HEK293 (cell line): ENCODE measurements around the gene SETD3.
A peak's percentile ranks its signal among the peaks of the same experiment; 100 is the strongest.

Experiments used
- CTCF ChIA-PET: fragments of 350-600 bp; formaldehyde crosslinking; extraction: SDS; loops from one replicate; lab custom pipeline; 2021; ENCODE audit warnings: antibody characterized with exemption; lab: Yijun Ruan, JAX
- POLR2A ChIA-PET: fragments of 300-600 bp; formaldehyde crosslinking; extraction: SDS; loops from one replicate; lab custom pipeline; 2020; ENCODE audit warnings: antibody characterized with exemption, inconsistent platforms; lab: Yijun Ruan, JAX
- H3K27ac ChIP-seq: fragments of 200-500 bp; sonication (Bioruptor generic); 2 replicates; pipeline ENCODE4 v1.5.1; 2014; ENCODE audit warnings: low read depth, low read length, control low read depth, inconsistent platforms; ENCODE audit errors: extremely low read depth
- H3K36me3 ChIP-seq, 2 experiments: fragments of 200-500 bp in 1 of 2; sonication (Bioruptor generic) in 1 of 2; 1 replicate in 1 of 2; 2 replicates in 1 of 2; pipeline ENCODE4 v1.5.1; 2014 to 2017; ENCODE audit warnings: inconsistent platforms in 2 of 2, low read length in 2 of 2; ENCODE audit not compliant: control insufficient read depth in 2 of 2, insufficient read depth in 1 of 2
- H3K4me1 ChIP-seq: fragments of 200-500 bp; sonication (Bioruptor generic); 2 replicates; pipeline ENCODE4 v1.5.1; 2014; ENCODE audit warnings: mild to moderate bottlenecking, low read length, inconsistent platforms; ENCODE audit not compliant: control insufficient read depth, insufficient read depth
- H3K4me3 ChIP-seq: 2 replicates; pipeline ENCODE4 v1.5.1; 2011; ENCODE audit warnings: low read depth, mild to moderate bottlenecking, control low read depth, low read length, moderate library complexity
- H3K9me3 ChIP-seq: fragments of 200-500 bp; sonication (Bioruptor generic); 2 replicates; pipeline ENCODE4 v1.5.1; 2014; ENCODE audit warnings: low read depth, low read length, inconsistent platforms; ENCODE audit not compliant: control insufficient read depth, insufficient read depth
- EGR2 ChIP-seq: fragments of 450-650 bp; formaldehyde crosslinking; IDR thresholded peaks from 2 replicates; pipeline ENCODE4 v1.5.1; 2016; ENCODE audit warnings: low read depth, missing biosample characterization, missing genetic modification characterization
- IKZF3 ChIP-seq: fragments of 450-650 bp; IDR thresholded peaks from 2 replicates; pipeline ENCODE4 v1.5.0; 2018; ENCODE audit warnings: missing biosample characterization, mild to moderate bottlenecking, missing genetic modification characterization, moderate library complexity
- KLF7 ChIP-seq: fragments of 450-650 bp; formaldehyde crosslinking; IDR thresholded peaks from 2 replicates; pipeline ENCODE4 v1.5.1; 2016; ENCODE audit warnings: missing biosample characterization, missing genetic modification characterization, borderline replicate concordance
- MYNN ChIP-seq: fragments of 450-650 bp; formaldehyde crosslinking; IDR thresholded peaks from 2 replicates; pipeline ENCODE4 v1.5.1; 2016; ENCODE audit warnings: missing biosample characterization, missing genetic modification characterization, borderline replicate concordance
- PBX3 ChIP-seq: sonication (generic); formaldehyde crosslinking; IDR thresholded peaks from 2 replicates; pipeline ENCODE4 v1.8.1; 2022; ENCODE audit warnings: mild to moderate bottlenecking, moderate library complexity, missing genetic modification reagents
- SETDB1 ChIP-seq: IDR thresholded peaks from one replicate; pipeline ENCODE4 v1.6.1; 2017; ENCODE audit warnings: mild to moderate bottlenecking, low read length, moderate library complexity, mixed read lengths; ENCODE audit not compliant: insufficient read length
- ZBTB6 ChIP-seq: fragments of 450-650 bp; formaldehyde crosslinking; IDR thresholded peaks from 2 replicates; pipeline ENCODE4 v1.5.1; 2017; ENCODE audit warnings: missing biosample characterization, missing genetic modification characterization
- ZFHX2 ChIP-seq: fragments of 450-650 bp; formaldehyde crosslinking; conservative IDR thresholded peaks from 2 replicates; pipeline ENCODE4 v1.5.1; 2016; ENCODE audit warnings: missing biosample characterization, missing genetic modification characterization
- ZFP3 ChIP-seq: fragments of 450-650 bp; formaldehyde crosslinking; IDR thresholded peaks from 2 replicates; pipeline ENCODE4 v1.5.1; 2016; ENCODE audit warnings: low read depth, missing biosample characterization, missing genetic modification characterization
- ZFP41 ChIP-seq: fragments of 450-650 bp; formaldehyde crosslinking; IDR thresholded peaks from 2 replicates; pipeline ENCODE4 v1.5.1; 2016; ENCODE audit warnings: missing biosample characterization, missing genetic modification characterization, borderline replicate concordance
- ZNF132 ChIP-seq: fragments of 450-650 bp; formaldehyde crosslinking; IDR thresholded peaks from 2 replicates; pipeline ENCODE4 v1.5.1; 2017; ENCODE audit warnings: missing biosample characterization, missing genetic modification characterization, borderline replicate concordance
- ZNF223 ChIP-seq: fragments of 450-650 bp; formaldehyde crosslinking; IDR thresholded peaks from 2 replicates; pipeline ENCODE4 v1.5.1; 2016; ENCODE audit warnings: missing biosample characterization, missing genetic modification characterization
- ZNF37A ChIP-seq: fragments of 450-650 bp; IDR thresholded peaks from 2 replicates; pipeline ENCODE4 v1.5.1; 2018; ENCODE audit warnings: missing biosample characterization, missing genetic modification characterization
- ZNF48 ChIP-seq: fragments of 450-650 bp; formaldehyde crosslinking; IDR thresholded peaks from 2 replicates; pipeline ENCODE4 v1.5.1; 2016; ENCODE audit warnings: missing biosample characterization, missing genetic modification characterization
- ZNF660 ChIP-seq: fragments of 450-650 bp; IDR thresholded peaks from 2 replicates; pipeline ENCODE4 v1.5.1; 2018; ENCODE audit warnings: missing biosample characterization, mild to moderate bottlenecking, missing genetic modification characterization
- ZNF785 ChIP-seq: fragments of 450-650 bp; formaldehyde crosslinking; IDR thresholded peaks from 2 replicates; pipeline ENCODE4 v1.5.1; 2016; ENCODE audit warnings: missing biosample characterization, missing genetic modification characterization
- TF ChIP-seq, protein P1 (sequence below): IDR thresholded peaks from 2 replicates; pipeline ENCODE4 v1.6.1; 2011; ENCODE audit warnings: mild to moderate bottlenecking, low read depth, low read length, borderline replicate concordance
- TF ChIP-seq, protein P2 (sequence below): fragments of 450-650 bp; formaldehyde crosslinking; IDR thresholded peaks from 2 replicates; pipeline ENCODE4 v1.5.1; 2016; ENCODE audit warnings: missing biosample characterization, missing genetic modification characterization

Gene SETD3

DNA sequence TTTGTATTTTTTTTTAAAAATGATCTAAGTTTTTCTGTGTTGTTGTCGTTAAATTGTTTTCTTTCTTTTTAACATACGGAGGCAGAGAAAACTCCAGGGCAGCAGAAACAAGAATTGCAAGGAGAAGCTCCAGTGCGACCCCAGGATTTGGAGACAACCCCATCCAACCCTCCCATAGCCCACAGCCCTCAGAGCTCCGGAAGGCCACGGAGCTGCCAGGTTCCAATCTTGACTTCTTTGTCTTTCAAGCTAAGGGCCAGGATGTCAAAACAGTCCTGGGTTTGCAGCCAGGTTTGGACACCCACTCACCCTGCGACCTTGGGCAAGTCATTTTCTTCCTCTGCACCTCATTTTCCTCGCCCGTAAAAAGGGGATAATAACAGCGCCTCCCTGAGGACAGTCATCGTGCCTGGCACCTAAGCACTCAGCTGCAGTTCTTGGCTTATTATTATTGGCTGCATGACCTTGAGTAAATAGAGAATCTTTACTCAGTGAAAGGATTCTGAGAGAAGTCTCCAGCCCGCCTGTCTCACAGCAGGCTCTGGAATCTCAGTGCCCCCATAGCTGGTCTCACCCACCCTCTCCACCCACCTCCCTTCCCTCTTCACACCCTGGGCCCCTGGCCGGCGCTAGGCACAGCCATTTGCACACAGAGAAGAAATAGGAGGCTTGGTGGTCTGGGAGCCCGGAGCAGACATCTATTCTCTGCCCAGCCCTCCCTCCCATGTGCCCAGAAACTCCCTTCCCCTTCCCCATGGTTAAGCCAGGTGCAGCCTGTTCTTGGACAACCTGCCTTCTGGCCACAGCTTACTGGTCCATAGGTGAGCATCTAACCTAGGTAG is 129.3 kb downstream of the SETD3 start:
- POLR2A ChIA-PET: interaction anchor here (0.6 kb wide), 1 partner anchor 96 kb away, joined by 7 read pairs; no protein-coding TSS in a partner anchor
- H3K27ac ChIP-seq: no peak overlapping the region
- no peaks in the 10 kb centered on the region for H3K36me3 ChIP-seq
- H3K4me1 ChIP-seq: no peaks in the 10 kb centered on the region
- H3K9me3 ChIP-seq: no peaks in the 10 kb centered on the region
- CTCF ChIA-PET: interaction anchor here (1.0 to 1.8 kb wide), 2 partner anchors 32 to 64 kb away, joined by 4 to 5 read pairs; no protein-coding TSS in a partner anchor
- TF ChIP-seq, protein P1, sequence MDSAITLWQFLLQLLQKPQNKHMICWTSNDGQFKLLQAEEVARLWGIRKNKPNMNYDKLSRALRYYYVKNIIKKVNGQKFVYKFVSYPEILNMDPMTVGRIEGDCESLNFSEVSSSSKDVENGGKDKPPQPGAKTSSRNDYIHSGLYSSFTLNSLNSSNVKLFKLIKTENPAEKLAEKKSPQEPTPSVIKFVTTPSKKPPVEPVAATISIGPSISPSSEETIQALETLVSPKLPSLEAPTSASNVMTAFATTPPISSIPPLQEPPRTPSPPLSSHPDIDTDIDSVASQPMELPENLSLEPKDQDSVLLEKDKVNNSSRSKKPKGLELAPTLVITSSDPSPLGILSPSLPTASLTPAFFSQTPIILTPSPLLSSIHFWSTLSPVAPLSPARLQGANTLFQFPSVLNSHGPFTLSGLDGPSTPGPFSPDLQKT: no peak
- TF ChIP-seq EGR2 (tag by site-specific recombination) (0 out of 2 replicates have a peak, but pooled peaks have one; percentile 17), ZBTB6 (no peak), ZNF132 (tag by site-specific recombination) (no peak), ZFHX2 (0 out of 2 replicates have a peak, but pooled peaks have one; percentile 14)
- no peak overlapping the region for H3K4me3 ChIP-seq

GRCh38 chr14:99350751-99351150 is 129.9 kb downstream of the SETD3 start:
- ChIA-PET POLR2A (interaction anchor here (0.6 kb wide), 1 partner anchor 95 kb away, joined by 7 read pairs; no protein-coding TSS in a partner anchor), CTCF (interaction anchor here (0.6 to 1.8 kb wide), 3 partner anchors 31 to 417 kb away, joined by 3 to 5 read pairs (median 4); no protein-coding TSS in a partner anchor)
- Histone ChIP-seq H3K4me3 (no peak overlapping the region), H3K36me3 (no peaks in the 10 kb centered on the region), H3K9me3 (no peaks in the 10 kb centered on the region), H3K4me1 (no peaks in the 10 kb centered on the region), H3K27ac (no peak overlapping the region)
- TF ChIP-seq ZNF37A (tag by site-specific recombination) (no peak), PBX3 (CRISPR knock-in tag) (no peak), ZNF48 (tag by site-specific recombination) (no peak), SETDB1 (no peak), ZNF785 (tag by site-specific recombination) (no peak), IKZF3 (no peak), ZNF660 (tag by site-specific recombination) (no peak), KLF7 (tag by site-specific recombination) (no peak), ZFP3 (no peak), ZNF223 (tag by site-specific recombination) (no peak), MYNN (tag by site-specific recombination) (no peak), ZFP41 (no peak)
- TF ChIP-seq, protein P2, sequence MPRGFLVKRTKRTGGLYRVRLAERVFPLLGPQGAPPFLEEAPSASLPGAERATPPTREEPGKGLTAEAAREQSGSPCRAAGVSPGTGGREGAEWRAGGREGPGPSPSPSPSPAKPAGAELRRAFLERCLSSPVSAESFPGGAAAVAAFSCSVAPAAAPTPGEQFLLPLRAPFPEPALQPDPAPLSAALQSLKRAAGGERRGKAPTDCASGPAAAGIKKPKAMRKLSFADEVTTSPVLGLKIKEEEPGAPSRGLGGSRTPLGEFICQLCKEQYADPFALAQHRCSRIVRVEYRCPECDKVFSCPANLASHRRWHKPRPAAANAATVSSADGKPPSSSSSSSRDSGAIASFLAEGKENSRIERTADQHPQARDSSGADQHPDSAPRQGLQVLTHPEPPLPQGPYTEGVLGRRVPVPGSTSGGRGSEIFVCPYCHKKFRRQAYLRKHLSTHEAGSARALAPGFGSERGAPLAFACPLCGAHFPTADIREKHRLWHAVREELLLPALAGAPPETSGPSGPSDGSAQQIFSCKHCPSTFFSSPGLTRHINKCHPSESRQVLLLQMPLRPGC: no peak
